ENCODE data around the gene GNPTG.

The GNPTG gene

DNA sequence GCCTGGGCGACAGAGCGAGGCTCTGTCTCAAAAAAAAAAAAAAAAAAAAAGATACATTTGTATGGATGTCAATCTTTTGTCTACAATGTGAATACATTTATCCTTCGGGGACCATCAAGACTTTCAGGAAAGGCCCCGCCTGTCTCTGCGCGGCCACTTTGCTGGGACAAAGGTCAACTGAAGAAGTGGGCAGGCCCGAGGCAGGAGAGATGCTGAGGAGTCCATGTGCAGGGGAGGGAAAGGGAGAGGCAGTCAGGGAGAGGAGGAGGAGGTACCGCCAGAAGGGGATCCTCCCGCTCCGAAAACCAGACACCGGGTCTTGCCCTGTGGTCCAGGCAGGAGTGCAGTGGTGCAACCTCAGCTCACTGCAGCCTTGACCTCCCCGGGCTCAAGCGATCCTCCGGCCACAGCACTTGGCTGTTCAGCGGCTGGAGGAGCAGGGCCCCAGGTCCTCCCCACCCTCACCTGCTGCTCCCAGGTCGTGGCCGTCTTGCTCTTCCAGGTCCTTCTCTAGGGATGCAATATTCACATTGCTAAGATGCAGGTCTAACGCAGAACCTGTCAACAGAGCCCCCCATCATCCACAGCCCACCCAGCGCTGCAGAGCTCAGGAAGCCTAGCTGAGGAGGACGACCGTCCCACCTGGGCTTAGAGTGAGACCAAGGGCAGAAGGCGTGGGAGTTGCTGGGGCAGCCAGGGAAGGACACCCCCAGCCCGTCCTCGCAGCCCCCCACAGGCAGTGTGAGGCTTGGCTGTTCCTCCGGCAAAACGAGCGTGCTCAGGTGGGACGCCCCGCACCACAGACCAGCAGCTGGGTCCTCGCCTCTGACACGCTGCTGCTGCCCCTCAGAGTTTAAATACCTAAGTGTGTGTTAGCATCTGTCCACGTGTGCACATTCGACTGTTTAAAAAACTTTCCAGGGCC is 19.6 kb downstream of the GNPTG start:
- no peak for DNase-seq (ENCODE audit: low spot score)

DNA sequence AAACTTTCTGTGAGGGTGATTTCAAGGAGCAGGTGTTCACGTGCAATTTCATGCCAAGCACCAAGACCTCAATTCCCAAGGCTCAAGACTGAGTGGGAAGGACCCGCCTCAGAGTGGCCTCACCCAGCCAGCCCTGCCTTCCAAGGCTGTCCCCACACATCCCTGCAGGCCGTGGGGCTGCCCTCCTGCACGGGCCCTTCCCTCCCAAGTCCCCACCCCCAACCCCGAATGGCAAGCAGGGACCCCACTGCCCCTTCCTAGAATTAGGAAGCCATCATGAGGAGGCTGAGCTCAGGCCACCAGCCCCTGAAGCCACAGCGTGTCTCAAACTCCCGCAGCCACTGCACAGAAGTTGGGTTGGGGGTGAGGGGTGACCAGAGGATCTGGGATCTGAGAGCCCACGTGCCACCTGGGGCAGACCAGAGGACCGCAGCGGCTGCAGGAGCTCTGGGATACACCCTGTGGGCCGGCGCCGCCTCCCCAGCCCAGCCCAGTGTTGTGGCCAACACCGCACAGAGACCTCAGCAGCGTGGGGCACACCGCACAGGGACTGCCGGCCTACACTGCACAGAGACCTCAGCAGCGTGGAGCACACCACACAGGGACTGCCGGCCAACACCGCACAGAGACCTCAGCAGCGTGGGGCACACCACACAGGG is 20.7 kb downstream of the GNPTG start:
- DNase-seq (ENCODE audit: low spot score): no peak

DNA sequence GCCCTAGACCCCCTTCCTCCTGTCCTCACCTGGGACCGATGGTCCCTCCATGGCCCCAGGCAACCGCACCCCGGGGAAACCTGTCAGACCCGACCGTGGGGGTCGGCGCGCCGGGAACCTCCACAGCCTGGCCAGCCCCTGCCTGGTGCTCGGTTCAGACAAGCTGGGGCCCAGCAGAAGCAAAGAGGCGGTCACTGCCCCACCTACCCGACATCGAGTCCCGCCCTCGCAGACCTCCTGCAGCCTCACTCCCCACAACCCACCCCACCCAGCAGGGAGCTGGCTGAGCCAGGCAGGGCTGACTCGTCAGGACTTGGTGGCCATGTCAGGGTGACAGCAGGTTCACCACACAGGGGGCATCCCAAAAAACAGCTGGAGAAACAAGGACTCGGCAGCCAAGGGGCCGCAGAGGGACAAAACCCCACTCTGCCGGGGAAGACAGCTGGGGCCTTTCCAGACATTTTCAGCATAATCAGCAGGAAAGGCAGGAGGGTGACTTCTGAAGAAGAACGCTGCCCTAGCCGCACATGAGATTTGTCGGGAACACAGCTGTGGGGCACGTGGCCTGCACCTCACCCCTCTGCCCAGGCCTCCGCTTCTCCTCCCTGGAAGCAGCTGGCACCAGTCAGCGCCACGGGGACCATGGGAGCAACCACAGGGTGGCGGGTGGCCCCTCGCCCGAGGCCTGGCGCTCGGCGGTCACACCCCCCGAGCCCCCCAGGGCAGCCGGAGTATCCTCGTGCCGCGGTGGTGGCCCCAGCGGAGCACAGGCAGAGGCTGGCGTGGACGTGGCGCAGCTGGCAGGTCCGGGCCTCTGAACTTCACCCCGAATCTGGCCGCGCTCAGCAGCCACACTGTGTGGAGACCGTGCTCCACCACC is 22.9 kb downstream of the GNPTG start:
- DNase-seq (ENCODE audit: low spot score): peak; percentile 38

DNA sequence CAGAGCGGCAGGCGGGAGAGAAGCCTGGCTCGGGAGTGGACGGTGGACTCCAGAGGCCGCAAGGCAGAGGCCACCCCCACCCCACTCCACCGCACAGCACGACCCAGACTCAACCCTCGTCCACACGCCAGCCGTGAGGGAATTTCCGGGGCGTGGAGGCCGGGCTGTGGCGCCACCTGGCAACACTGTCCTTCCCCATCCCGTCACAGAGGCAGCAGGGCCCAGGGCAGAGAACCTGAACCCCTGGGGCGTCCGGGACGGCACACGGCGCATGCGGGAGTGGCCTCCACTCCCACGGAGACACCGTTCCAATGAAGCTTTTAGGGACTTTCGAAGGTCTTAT is 23.5 kb downstream of the GNPTG start:
- DNase-seq (ENCODE audit: low spot score): no peak

DNA sequence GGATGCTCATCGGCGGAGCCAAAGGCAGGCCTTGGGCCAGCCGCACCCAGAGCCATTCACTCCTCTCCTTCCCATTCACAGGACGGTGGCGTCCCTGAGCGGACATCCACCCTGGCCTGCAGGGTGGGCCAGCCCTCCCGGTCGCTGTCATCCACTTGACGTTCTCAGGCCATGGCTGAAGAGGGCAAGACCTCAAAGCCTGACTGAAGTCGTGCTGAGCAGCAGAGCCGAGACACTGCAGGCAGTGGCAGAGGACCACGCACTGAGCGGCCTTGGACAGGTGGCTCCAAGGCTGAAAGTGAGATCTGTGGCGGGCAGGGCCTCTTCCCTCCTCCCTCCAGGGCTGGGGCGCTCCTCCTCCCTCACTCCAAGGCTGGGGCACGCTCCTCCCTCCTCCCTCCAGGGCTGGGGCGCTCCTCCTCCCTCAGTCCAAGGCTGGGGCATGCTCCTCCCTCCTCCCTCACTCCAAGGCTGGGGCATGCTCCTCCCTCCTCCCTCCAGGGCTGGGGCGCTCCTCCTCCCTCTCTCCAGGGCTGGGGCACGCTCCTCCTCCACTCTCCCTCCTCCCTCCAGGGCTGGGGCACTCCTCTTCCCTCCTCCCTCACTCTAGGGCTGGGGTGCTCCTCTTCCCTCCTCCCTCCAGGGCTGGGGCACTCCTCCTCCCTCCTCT is 24.1 kb downstream of the GNPTG start:
- peak; percentile 60 for DNase-seq (ENCODE audit: low spot score)

DNA sequence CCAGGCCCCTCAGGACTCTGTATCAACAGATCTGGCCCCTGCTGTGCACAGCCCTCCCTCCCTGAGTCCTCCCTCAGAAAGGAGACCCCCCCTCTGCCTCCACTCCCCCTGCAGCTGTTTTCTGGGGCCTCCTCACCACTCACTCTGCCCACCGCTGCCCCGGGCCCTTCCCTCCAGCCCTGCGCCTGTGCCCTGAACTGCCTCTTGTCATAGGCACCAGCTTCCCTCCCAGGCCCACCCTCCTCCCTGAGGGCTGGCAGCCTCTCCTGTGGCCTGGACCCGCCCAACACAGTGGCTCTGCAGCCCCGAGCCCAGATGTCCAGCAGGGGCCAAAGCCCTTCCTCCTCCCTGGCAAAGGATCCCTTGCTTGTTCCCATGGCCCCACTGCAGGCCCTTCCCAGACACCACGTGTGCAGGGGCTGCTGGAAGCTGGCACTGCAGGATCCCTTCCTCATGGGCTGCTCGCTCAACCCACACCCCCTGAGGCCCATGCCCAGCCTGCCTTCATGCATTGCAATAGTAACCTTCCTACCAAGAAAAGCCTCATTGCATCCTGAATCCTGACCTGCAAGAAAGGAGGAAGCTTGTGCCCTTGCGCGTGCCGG is 25.8 kb downstream of the GNPTG start:
- no peak for DNase-seq (ENCODE audit: low spot score)

DNA sequence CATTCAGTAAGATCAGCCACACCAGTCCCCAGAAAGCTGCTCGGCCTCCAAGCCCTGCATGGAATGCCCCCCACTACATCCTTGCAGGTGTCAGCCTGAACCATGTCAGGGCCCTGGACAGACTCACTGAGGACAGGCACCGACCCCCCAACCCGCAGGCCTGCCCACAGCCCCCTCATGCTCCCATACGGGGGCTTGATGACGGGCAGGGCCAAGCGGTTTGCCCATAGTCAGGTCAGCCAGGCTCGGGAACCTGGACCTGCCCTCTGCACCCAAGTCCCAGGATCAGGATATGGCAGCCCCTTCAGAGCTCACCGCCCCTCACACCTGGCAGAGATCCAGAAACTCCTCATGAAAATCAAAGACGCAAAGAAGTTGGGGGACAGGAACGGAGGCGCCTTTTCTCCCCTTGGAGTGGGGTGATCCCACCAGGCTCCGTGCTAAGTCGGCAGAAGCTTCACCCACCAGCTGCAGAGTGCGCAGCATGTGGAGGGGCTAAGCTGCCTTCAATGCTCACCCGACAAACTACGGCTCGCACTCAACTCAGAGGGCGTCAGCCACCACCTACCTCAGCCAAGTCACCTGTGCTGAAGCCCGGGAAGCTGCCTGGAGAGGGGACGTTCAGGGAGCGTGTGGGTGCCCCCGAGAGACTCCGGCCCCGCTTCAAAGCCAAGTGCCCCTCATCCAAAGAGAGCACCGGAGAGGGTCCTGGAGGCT is 26.5 kb downstream of the GNPTG start:
- DNase-seq (ENCODE audit: low spot score): no peak

DNA sequence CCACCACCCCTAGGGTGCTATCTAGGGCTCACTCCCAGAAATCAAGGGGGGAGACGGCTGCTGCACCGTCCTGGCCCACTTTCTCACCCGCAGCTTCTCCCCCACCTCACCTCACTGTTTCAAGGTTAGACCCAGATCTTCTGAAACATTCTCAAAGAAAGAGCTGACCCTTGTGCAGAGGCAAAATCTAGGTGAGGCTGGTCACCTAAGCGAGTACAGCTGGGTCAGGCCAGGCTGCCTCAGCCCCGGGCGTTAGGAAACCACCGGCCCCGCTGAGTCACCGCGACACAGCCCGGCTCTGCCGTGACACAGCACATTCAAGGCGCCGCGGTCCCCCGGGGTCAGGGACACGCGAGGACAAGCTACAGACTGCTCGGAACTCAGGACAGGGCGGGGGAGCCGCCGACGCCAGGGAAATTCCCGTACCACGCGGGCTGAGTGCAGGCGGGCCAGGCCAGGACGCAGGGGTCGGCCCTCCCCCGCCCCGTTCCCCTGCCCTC is 27.1 kb downstream of the GNPTG start:
- peak; percentile 92 for DNase-seq (ENCODE audit: low spot score)

DNA sequence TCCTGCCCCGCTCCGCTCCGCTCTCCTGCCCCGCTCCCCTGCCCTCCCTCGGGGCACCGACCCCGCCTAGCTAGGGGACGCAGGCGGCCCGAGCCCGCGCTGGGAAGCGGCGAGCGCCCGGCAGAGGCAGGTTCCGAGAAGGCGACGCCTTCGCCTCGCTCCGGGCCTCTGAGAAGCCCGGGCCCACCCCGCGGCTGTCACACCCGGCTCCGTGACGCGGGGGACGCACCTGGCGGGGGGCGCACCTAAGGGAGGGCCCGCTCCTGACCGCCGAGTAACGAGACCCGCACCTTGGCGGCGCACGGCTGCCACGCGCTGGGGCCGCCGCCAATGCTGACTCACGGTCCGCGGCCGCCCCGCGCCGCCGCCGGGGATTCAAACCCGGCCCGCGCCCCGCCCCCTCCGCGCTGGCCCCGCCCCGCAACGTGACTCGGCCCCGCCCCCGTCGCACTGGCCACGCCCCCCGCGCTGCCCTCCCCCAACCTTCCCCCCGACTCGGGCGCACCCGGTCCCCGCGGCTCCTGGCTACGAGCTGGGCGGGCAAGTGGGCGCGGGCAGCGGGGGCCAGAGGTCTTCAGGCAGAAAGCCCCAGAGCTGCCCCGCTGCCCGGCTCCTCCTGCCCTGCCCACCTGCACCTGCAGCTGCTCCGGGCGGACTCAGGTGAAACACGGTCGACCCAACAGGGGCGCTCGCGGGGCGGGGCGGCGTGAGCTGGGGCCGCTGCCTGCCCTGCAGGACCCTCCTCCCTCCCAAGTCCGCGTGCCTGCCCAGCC is 27.8 kb downstream of the GNPTG start:
- peak; percentile 84 for DNase-seq (ENCODE audit: low spot score)

DNA sequence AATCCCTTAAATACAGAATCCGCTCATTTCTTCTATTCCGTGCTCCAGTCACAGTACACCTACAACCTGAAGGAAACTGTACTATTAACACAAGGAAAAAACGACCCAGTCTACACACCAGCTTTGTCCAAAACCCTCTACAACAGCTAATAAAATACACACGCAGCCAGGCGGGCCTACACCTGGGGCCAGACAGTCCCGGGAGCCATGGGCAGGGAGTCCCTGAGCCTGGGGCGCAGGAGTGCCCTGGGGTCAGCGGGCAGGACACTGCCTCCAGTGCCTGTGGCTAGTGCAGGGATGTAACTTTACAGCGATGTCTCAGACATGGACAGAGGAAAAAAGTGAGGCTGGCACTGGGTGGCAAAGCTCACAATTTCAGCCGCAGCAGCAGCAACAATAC is 28.5 kb downstream of the GNPTG start:
- no peak for DNase-seq (ENCODE audit: low spot score)

DNA sequence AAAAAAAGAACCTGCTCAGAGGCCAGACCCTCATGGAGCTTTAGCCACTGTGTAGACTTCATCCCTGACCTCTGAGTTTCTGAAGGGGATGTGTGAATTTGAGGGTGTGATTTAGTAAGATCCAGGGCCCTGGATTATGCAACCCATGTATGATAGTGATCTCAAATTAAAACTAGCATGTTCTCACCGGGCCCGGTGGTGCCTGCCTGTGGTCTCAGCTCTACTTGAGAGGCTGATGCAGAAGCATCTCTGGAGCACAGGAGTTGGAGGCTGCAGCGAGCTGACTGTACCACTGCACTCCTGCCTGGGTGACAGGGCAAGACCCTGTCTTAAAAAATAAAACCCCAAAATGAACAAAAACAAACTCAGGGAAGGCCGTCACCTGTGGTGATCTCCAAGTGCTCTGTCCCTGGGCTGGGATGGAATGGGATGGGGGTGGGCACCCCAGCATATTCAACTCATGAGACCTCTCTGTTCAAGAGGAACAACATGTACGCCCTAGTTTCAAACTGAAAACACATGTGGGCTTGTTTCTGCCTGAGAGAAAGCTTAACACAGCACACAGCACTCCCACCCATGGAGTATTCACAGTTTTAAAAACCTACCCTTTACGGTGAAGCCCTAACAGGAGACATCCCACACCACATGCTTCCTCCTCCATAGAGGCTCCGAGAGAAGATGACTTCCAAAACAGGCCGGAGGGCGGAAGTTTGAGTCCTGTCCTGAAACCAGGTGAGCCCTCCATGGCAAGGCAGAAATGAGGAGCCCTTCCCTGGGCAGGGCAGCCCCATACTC is 30.1 kb downstream of the GNPTG start:
- no peak for DNase-seq (ENCODE audit: low spot score)

DNA sequence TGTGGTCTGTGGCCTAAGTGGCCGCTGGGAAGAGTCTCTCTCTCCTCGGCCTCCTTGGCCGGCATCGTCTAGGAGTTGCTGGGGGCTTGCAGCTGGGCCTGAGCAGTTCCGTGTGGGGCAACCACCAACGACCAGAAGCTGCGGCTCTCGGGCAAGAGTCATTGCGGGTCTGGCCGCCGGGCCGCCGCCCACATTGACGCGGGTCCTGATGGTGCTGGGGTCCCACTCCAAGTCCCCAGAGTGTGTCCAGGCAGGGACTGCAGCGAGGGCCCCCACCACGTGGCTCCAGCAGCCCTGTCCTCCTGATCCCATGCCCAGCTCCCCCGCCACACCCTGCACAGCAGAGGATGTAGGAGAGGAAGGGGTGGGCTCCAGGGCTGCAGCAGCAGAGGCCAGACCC is 31.8 kb downstream of the GNPTG start:
- DNase-seq (ENCODE audit: low spot score): no peak

DNA sequence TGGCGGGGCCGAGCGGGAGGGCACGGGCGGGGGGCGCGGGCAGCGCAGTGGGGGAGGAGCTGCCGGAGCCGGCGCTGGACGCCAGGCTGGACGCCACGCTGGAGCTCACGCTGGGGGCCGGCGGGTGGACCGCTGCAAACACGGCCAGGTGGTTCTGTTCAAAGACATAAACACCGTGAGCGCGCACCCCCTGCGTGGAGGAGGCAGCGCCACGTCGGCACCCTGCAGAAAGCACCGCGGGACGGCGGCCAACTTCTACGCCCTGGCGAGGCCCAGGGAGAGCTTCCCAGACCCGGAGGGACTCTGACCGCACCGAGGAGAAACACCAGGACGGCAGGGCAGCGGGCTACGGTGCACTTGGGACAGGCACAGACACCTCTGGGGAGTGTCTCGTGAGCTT is 33.5 kb downstream of the GNPTG start:
- no peak for DNase-seq (ENCODE audit: low spot score)

DNA sequence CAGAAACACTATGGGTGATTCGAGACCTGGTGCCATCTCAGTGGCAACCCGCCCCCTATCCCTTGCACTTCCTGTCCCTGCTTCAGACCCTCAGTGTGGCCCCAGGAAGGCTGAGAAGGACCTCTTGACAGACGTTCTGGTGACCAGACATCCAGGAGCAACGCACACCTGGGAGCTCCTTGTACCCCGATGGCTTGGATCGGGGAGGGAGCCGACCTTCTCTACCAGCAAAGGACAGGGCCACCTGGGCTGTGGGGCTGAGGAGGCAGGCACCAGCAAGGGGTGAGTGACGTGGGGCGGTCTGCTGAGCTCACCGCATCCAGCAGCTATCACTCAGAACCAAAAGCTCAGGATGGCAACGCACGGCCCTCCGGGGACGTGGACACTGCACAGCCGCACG is 35.6 kb downstream of the GNPTG start:
- DNase-seq (ENCODE audit: low spot score): no peak

DNA sequence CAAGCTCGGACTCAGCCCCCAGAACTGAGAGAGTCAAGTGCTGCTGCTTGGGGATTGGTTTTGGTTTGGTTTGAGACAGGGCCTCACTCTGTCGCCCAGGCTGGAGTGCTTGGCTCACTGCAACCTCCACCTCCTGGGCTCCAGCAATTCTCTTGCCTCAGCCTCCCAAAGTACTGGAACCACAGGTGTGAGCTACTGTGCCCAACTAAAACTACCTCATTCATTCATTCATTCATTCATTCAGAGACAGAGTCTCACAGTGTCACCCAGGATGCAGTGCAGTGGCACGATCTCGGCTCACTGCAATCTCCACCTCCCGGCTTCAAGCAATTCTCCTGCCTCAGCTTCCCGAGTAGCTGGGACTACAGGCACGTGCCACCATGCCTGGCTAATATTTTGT is 38.0 kb downstream of the GNPTG start:
- DNase-seq (ENCODE audit: low spot score): no peak

DNA sequence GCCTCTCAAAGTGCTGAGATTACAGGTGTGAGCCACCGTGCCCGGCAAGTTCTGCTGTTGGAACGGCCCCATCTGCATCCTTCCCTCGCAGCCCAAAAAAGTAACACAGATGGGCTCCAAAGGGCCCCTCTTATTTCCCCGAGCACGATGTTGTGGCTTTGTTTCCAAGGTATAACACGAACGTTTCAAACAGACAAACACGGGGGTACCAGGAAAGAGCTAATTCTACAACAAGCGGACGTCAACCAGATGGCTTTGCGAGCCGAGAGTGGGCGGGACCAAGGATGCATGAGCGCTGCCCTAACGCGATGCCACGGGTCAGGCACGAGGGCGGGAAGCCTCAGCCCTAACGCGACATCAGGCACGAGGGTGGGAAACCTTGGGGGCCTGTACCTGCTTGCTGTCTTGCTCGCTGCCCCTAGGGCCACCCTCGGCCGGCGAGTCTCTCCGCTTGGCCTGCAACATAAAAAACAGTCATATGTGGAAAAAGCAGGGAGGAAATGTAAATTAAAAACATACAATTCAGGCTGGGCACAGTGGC is 38.6 kb downstream of the GNPTG start:
- no peak for DNase-seq (ENCODE audit: low spot score)

DNA sequence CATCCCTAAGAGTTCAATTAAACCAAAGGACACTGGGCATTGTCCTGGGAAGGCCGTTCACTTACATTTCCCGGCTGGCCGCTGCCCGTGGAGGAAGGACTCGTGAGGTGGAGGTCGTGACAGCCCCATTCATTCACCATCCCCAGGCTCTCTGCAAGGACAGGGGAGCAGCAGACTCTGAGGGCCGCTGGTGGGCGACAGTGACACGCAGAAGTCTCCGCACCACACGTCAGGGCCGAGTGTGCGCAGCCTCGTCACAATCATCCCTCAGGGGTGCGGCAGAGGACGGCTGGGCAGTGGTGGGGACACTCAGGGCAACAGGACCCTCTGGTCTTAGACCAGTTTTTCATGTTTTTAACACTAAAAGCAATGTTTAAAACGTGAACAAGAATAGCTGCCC is 41.1 kb downstream of the GNPTG start:
- no peak for DNase-seq (ENCODE audit: low spot score)

DNA sequence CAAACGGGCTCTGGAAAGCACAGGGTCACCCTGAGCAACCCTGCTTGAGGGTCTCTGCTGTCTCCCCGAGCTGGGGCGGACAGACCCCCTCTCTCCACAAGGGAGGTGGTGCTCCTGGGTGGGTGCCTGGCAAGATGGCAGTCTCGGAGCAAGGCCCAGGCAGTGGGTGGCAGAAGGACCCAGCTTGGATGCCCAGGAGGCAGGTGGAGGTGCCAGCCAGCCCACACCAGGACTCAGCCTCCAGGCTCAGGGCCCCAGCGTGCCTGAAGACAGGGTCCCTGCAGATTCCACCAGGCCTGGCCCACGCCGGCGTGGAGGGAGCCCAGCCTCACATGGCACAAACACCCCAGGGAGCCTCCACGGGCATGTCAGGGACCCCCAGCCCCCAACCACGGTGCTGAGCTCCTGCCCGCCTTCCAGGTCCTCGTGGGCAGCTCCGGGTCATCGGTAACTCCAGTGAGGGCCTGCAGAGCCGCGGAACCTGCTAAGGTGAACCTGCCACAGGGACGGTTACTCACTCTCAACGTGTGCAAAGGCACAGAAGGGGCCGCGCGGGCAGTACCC is 42.0 kb downstream of the GNPTG start:
- no peak for DNase-seq (ENCODE audit: low spot score)

All from hematopoietic multipotent progenitor cell treated with erythropoietin and hydrocortisone succinate and interleukin-3 and kit ligand, for 15 days (in vitro differentiated cells).